Adrenal gland (tissue), 12 donors: Measurements from ENCODE around the gene THEM5. TPM values are rescaled to one million over a fixed set of nuclear protein-coding genes. Genes with fewer than 3 reads are reported as not detected.

ENCODE experiments used
- DNase-seq, 7 donors: peaks; one replicate each; pipeline ENCODE4 v3.0.0-alpha.2; 2019 to 2020
- H3K27ac ChIP-seq, 5 donors: fragments of 200-600 bp; sonication (generic) in 4 of 5; 1 replicate in 3 of 5; 2 replicates in 2 of 5; pipeline versions ENCODE4 v1.5.1 to v1.8.0; 2016 to 2020; ENCODE audit warnings: mild to moderate bottlenecking in 1 of 5
- H3K27me3 ChIP-seq: fragments of 200-600 bp; 2 replicates; pipeline ENCODE4 v1.8.0; 2021
- H3K36me3 ChIP-seq, 2 donors: fragments of 200-600 bp; replicated peaks in 1 of 2; 1 replicate in 1 of 2; 2 replicates in 1 of 2; pipeline versions ENCODE4 v1.5.1 to v1.8.0; 2018 to 2022
- H3K4me1 ChIP-seq, 2 donors: fragments of 200-600 bp; replicated peaks in 1 of 2; 1 replicate in 1 of 2; 2 replicates in 1 of 2; pipeline versions ENCODE4 v1.5.1 to v1.8.0; 2018 to 2021
- H3K4me3 ChIP-seq, 4 donors: fragments of 200-600 bp; sonication (generic) in 3 of 4; one replicate each; pipeline ENCODE4 v1.5.1; 2016 to 2018
- H3K9me3 ChIP-seq, 3 donors: fragments of 200-600 bp; sonication (generic) in 1 of 3; replicated peaks in 1 of 3; 1 replicate in 2 of 3; 2 replicates in 1 of 3; pipeline versions ENCODE4 v1.5.1 to v1.8.0; 2016 to 2021
- POLR2A ChIP-seq, 2 donors: fragments of 450-650 bp; IDR thresholded peaks; one replicate each; pipeline ENCODE4 v1.6.1; 2017; ENCODE audit warnings: antibody characterized with exemption in 2 of 2, mild to moderate bottlenecking in 2 of 2, moderate library complexity in 1 of 2
- WGBS, 4 donors: extraction: QIAGEN DNeasy Blood & Tissue Kit in 2 of 4; methylation state at CpG; one replicate each; pipeline versions ENCODE4 v1.1.5 to v1.1.7; 2013 to 2017; 5-methylcytosine and 5-hydroxymethylcytosine counted together
- intact Hi-C, 2 donors: fragments of 100-400 bp; cut with DNase I; formaldehyde crosslinking; loops; one replicate each; pipeline versions ENCODE4 v1.14.1 to v1.15.0; 2022 to 2023
- polyA plus RNA-seq, 3 donors: library from polyadenylated mRNA; stranded (reverse); fragments of 200-250 nt in 2 of 3; fragments of 350-450 nt in 1 of 3; fragmentation: Illumina TruSeq in 1 of 3; extraction: RNeasy Lipid Tissue Mini Kit (QIAGEN cat#74804) in 1 of 3; gene quantifications; one replicate each; pipeline ENCODE4 v1.2.3, GENCODE V29; 2013 to 2014
- total RNA-seq, 9 donors: library from RNA; depleted of rRNA in 4 of 9; stranded (reverse); fragments of >200 nt in 4 of 9; fragments of 120-200 nt in 1 of 9; fragmentation: NEBNext Ultra II Directional in 1 of 9; extraction: Animal tissue kit (Norgen Biotek cat#: 25700) in 1 of 9; gene quantifications; one replicate each; pipeline versions ENCODE4 v1.1.0 to v1.2.4, GENCODE V29; 2013 to 2023
- TF ChIP-seq, protein P1 (sequence below), 6 experiments: fragments of 450-650 bp in 4 of 6; fragments of 200-600 bp in 2 of 6; sonication (generic) in 1 of 6; IDR thresholded peaks; 1 replicate in 5 of 6; 2 replicates in 1 of 6; pipeline versions ENCODE4 v1.5.1 to v1.8.0; 2016 to 2021; ENCODE audit warnings: antibody characterized with exemption in 6 of 6, mild to moderate bottlenecking in 2 of 6, moderate library complexity in 1 of 6
- donor health status: healthy with polysubstance abuse.
- donor health status: Bipolar disorder and iron deficiency.
- donor health status: DM: yes; HTN: yes; CAD: no.
- donor health status: DM: no; HTN: no; CAD: no.
- donor health status: DM: no; HTN: no; CAD: no.
- donor health status: DM: yes; HTN: yes; CAD: no.

The THEM5 gene
- total and polyA plus RNA-seq, 12 donors: not detected

DNA sequence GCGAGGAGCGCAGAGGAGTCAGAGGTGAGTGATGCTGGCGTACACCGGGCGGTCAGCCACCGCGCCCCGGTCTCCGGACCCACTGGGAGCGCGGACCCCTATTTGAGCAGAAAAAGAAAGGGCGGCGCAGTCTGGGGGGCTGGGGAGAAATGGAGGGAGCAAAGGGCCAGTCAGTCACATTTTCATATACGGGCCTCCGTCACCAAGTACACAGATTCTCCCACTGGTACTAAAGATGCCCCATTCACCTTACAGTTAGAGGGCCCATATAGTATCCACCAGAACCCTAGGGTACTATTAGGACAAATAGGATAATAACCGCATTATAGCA is 14.5 kb downstream of the THEM5 start:
- Histone ChIP-seq H3K4me3 (peak overlapping the region in 1 of 4 donors; percentile 60), H3K27me3 (peaks cover 9% of the 10 kb centered on the region), H3K9me3 (no peaks in the 10 kb centered on the region), H3K36me3 (no peaks in the 10 kb centered on the region), H3K4me1 (peaks cover 8 to 19% of the 10 kb centered on the region in 2 donors), H3K27ac (peak overlapping the region in 1 of 5 donors; percentile 57)
- TF ChIP-seq POLR2A (IDR thresholded peaks at IDR 0.05): no peak
- TF ChIP-seq, protein P1, sequence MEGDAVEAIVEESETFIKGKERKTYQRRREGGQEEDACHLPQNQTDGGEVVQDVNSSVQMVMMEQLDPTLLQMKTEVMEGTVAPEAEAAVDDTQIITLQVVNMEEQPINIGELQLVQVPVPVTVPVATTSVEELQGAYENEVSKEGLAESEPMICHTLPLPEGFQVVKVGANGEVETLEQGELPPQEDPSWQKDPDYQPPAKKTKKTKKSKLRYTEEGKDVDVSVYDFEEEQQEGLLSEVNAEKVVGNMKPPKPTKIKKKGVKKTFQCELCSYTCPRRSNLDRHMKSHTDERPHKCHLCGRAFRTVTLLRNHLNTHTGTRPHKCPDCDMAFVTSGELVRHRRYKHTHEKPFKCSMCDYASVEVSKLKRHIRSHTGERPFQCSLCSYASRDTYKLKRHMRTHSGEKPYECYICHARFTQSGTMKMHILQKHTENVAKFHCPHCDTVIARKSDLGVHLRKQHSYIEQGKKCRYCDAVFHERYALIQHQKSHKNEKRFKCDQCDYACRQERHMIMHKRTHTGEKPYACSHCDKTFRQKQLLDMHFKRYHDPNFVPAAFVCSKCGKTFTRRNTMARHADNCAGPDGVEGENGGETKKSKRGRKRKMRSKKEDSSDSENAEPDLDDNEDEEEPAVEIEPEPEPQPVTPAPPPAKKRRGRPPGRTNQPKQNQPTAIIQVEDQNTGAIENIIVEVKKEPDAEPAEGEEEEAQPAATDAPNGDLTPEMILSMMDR (IDR thresholded peaks at IDR 0.05): no peak
- intact Hi-C loops: no loop called here
- DNase-seq: no peak
- 23 to 42% (median 35%) methylated on average over 11 to 16 of the region's 16 CpGs for WGBS, 4 donors

DNA sequence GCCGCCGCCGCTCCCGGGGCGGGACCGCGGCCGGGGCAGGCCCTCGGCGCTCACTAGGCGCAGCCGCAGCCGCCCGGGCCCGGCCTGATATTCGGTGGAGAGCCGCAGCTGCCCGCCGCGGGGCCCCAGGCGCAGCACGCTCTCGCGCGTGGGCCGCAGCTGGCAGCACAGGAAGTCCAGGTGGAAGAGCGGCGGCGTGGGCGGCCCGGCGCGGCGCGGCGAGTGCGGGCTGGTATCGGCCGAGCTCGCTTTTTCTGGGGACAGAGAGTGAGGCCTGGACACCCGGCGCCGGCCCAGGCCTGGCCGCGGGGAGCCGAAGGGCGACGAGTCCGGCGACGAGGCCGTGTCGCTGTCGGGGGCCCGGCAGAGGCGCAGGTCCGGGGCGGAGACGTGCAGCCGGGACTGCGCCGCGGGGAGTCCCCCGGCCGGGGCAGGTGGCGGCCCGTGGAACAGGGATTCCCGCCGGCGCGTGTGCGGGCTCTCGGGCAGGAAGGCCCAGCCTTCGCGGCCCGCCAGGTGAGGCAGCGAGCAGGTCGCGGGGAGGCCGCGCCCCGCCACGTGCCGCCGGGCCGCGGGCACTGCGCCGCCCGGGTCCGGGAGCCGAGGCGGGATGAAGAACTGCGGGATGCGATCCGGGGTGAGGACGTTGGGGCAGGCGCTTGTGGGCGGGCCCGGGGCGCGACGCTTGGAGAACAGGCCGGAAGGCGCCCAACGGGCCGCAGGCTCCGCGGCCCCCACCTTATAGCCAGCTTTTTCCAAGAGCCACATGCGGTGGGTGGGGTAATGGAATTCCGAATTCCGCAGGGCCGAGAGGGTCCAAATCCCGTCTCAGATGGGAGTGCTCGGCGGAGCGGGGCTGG is 15.1 kb downstream of the THEM5 start:
- intact Hi-C loops: no loop called here
- Histone ChIP-seq H3K36me3 (no peaks in the 10 kb centered on the region), H3K4me1 (peaks cover 8 to 19% of the 10 kb centered on the region in 2 donors), H3K27me3 (peaks cover 9% of the 10 kb centered on the region), H3K27ac (peak overlapping the region in 1 of 5 donors; percentile 49), H3K9me3 (no peaks in the 10 kb centered on the region), H3K4me3 (peak overlapping the region in 1 of 4 donors; percentile 60)
- peak in 2 of 7 donors; percentile 27 to 49 for DNase-seq
- TF ChIP-seq, protein P1 (IDR thresholded peaks at IDR 0.05): no peak
- TF ChIP-seq POLR2A (IDR thresholded peaks at IDR 0.05): no peak
- 4 to 7% (median 4%) methylated on average over 11 to 117 of the region's 117 CpGs for WGBS, 4 donors

DNA sequence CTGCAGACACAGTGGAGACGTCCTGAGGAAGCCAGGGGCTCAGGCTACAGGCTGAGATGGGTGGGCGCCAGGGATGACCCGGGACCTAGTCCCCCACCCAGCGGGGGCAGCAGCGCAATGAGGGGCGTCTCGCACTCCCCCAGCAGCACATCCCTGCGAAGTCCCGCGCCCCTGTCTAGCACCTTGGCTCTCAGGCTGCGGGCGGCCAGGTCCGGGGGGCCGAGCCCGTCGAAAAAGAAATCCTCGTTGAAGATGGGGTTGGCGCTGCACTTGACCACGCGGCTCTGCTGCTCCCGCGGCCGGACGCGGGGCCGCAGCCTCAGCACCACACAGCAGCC is 15.7 kb downstream of the THEM5 start:
- 9 to 14% (median 9%) methylated on average over 7 to 26 of the region's 26 CpGs for WGBS, 4 donors

DNA sequence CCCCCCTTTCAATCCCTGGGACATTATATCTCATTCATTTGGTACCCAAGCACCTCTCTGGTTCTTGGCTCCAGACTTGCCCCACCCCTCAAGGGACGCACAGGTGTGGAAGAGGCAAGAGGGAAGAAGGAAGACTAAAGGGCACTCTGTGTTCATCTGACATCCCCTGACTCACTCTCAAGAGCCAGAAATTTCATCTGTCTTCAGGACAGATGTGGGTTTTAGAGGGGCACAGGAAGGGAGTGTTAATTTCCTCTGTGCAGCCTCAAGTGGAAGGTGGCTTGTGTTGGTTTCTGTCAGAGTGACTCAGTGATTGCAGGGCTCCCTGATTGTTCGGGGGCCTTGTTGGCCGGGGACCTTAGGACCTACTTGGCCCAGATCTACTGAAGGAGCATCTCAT is 16.3 kb downstream of the THEM5 start:
- intact Hi-C loops: no loop called here
- no peak for DNase-seq
- Histone ChIP-seq H3K27ac (no peak overlapping the region), H3K4me1 (peaks cover 8 to 19% of the 10 kb centered on the region in 2 donors), H3K4me3 (no peak overlapping the region), H3K9me3 (no peaks in the 10 kb centered on the region), H3K36me3 (no peaks in the 10 kb centered on the region), H3K27me3 (peaks cover 9% of the 10 kb centered on the region)
- TF ChIP-seq, protein P1 (IDR thresholded peaks at IDR 0.05): no peak
- no peak for TF ChIP-seq POLR2A (IDR thresholded peaks at IDR 0.05)
- WGBS, 4 donors: 63 to 67% (median 66%) methylated on average over 3 of the region's 3 CpGs

More for the DNA sequence above, 15.7 kb downstream of the THEM5 start:
- no peak for TF ChIP-seq POLR2A (IDR thresholded peaks at IDR 0.05)
- TF ChIP-seq, protein P1 (IDR thresholded peaks at IDR 0.05): no peak
- Histone ChIP-seq H3K9me3 (no peaks in the 10 kb centered on the region), H3K36me3 (no peaks in the 10 kb centered on the region), H3K27me3 (peaks cover 9% of the 10 kb centered on the region), H3K27ac (no peak overlapping the region), H3K4me3 (peak overlapping the region in 1 of 4 donors; percentile 60), H3K4me1 (peaks cover 8 to 19% of the 10 kb centered on the region in 2 donors)
- intact Hi-C loops: no loop called here
- no peak for DNase-seq
